BJ (cell line): ENCODE data around the gene COL2A1. TPM values are rescaled to one million over a fixed set of nuclear protein-coding genes. Genes with fewer than 3 reads are reported as not detected.

ENCODE experiments used
- CTCF ChIA-PET: fragments of 350-600 bp; formaldehyde crosslinking; extraction: SDS; loops from one replicate; lab custom pipeline; 2021; ENCODE audit warnings: antibody characterized with exemption, inconsistent platforms; lab: Yijun Ruan, JAX
- POLR2A ChIA-PET: fragments of 300-600 bp; sonication (Branson Sonifier 250); formaldehyde crosslinking; extraction: SDS; loops from one replicate; lab custom pipeline; 2021; ENCODE audit warnings: antibody characterized with exemption; lab: Charles Lee
- DNase-seq: peaks from one replicate; pipeline ENCODE4 v3.0.0-alpha.2; 2011; ENCODE audit warnings: low read depth
- H3K27me3 ChIP-seq: 2 replicates; pipeline ENCODE4 v1.6.0; 2011; ENCODE audit warnings: low read length; ENCODE audit not compliant: control insufficient read depth, insufficient read depth
- H3K36me3 ChIP-seq: 2 replicates; pipeline ENCODE4 v1.5.1; 2011; ENCODE audit warnings: low read length; ENCODE audit not compliant: control insufficient read depth, insufficient read depth
- H3K4me3 ChIP-seq: 2 replicates; pipeline ENCODE4 v1.5.1; 2011; ENCODE audit warnings: low read depth, mild to moderate bottlenecking, control low read depth, low read length
- polyA plus RNA-seq: library from polyadenylated mRNA; depleted of rRNA; stranded (reverse); fragments of >200 nt; gene quantifications from 2 replicates; pipeline ENCODE4 v1.2.3, GENCODE V29; 2011
- TF ChIP-seq, protein P1 (sequence below): IDR thresholded peaks from 2 replicates; pipeline ENCODE4 v1.5.1; 2011; ENCODE audit warnings: low read depth, mild to moderate bottlenecking, control low read depth, inconsistent platforms, low read length, moderate library complexity; ENCODE audit not compliant: insufficient read depth

Gene COL2A1
- polyA plus RNA-seq, 1 experiment = not detected

DNA sequence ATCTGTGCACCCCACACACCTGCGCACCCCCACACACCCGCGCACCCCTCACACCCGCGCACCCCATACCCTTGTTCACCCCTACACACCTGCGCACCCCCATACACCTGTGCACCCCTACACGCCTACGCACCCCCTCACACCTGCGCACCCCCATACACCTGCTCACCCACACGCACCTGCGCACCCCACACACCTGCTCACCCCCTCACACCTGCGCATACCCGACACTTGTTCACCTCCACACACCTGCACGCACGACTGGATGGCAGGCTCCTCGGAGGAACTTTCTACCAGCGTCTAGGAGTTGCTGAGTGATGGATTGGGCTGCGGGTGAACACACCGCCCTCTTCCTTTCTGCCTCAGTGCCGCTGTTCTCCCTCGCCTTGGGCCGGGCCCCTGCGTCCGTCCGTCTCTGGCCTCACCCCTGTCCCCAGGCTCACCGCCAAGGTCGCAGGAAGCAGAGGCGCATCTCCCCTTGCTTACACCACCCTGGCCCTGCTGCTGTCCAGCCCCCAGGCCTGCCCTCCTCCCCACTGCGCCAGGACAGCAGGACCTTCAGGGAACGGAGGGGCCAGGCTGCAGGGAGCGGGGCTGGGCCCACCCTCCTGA lies 61.6 kb downstream of the COL2A1 start:
- Histone ChIP-seq H3K27me3 (no peaks in the 10 kb centered on the region), H3K4me3 (no peak overlapping the region), H3K36me3 (no peaks in the 10 kb centered on the region)
- TF ChIP-seq, protein P1, sequence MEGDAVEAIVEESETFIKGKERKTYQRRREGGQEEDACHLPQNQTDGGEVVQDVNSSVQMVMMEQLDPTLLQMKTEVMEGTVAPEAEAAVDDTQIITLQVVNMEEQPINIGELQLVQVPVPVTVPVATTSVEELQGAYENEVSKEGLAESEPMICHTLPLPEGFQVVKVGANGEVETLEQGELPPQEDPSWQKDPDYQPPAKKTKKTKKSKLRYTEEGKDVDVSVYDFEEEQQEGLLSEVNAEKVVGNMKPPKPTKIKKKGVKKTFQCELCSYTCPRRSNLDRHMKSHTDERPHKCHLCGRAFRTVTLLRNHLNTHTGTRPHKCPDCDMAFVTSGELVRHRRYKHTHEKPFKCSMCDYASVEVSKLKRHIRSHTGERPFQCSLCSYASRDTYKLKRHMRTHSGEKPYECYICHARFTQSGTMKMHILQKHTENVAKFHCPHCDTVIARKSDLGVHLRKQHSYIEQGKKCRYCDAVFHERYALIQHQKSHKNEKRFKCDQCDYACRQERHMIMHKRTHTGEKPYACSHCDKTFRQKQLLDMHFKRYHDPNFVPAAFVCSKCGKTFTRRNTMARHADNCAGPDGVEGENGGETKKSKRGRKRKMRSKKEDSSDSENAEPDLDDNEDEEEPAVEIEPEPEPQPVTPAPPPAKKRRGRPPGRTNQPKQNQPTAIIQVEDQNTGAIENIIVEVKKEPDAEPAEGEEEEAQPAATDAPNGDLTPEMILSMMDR = no peak
- ChIA-PET POLR2A (no interaction called here), CTCF (interaction anchor here (1.2 kb wide), 1 partner anchor 79 kb away, joined by 4 read pairs; no protein-coding TSS in a partner anchor)
- DNase-seq = no peak

DNA sequence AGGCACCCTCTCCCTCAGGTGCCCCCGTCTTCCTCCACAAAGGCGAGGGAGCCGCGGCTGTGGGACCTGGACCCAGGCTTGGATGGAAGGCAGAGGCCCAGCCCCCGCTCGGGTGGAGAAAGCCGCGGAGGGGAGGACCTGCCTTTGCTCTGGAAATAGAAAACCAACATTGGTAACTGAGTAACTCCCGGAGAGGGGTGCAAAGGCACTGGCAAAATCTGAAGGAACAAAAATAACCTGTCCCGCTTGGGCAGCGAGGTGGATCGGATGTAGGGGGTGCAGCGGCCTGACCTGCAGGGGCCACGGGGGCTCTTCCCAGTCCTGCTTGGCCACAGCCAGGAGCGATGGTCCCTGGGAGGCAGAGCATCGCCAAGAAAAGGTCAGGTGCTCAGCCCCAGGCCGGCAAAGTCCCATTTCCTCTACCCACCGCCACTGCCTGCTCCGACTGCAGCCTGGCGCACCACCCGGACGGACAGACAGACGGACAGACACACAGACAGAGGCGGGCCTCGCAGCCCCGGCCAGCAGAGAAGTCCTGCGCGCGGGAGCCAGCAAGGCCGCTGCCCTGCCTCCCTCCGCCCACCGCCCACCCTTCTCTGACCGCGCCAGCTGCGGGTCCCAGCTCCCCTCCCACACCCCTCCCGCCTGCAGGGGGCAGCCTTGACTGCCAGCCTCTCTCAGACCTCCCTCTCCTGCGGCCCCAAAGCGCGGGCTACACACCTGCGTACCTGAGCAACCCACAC lies 62.2 kb downstream of the COL2A1 start:
- DNase-seq = no peak
- ChIA-PET CTCF (interaction anchor here (1.7 kb wide), 1 partner anchor 9 kb away, joined by 8 read pairs; no protein-coding TSS in a partner anchor), POLR2A (no interaction called here)
- TF ChIP-seq, protein P1 = peak; percentile 35; the same call in 1 of the 2 replicates
- no peaks in the 10 kb centered on the region for H3K27me3 ChIP-seq
- no peak overlapping the region for H3K4me3 ChIP-seq
- no peaks in the 10 kb centered on the region for H3K36me3 ChIP-seq

DNA sequence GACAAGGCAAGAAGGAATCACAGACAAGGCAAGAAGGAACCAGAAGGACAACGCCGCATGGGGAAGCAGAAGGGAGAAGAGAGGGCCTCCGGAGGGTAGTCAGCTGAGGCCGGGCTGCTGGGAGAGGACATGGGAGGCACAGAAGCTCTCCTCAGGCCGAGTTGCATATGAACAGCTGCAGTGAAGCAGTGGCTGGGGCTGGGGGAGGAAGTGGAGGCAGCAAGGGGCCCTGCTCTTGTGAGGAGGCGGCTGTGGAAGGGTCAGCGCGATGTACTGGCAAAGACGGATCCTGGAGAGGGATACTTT lies 62.8 kb downstream of the COL2A1 start:
- no peak for DNase-seq

DNA sequence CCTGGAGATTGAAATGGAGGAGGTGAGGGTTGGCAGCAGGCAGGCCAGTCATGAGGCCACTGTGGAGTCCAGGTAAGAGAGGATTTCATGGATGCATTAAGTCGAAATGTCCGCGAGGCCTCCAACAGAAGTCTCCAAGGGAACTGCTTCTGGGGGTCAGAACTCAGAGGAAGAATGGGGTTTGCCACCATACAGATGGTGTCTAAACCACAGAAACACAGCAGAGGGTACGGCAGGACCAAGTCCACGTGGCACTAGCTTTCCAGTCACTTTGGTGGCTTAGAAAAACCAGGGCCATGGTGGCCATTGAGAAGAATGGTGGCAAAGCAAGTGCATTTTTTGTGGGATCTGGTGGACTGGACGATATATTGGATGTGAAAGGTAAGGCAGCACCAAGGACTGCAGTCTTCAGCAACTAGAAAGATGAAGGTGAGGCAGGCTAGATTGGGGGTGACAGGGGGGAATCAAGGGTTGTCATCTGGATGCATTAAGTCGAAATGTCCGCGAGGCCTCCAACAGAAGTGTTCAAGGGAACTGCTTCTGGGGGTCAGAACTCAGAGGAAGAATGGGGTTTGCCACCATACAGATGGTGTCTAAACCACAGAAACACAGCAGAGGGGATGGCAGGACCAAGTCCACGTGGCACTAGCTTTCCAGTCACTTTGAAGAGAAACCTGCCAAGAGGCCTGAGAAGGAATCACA lies 63.4 kb downstream of the COL2A1 start:
- Histone ChIP-seq H3K27me3 (no peaks in the 10 kb centered on the region), H3K36me3 (no peaks in the 10 kb centered on the region), H3K4me3 (no peak overlapping the region)
- ChIA-PET CTCF (interaction anchor here (1.0 to 1.7 kb wide), 2 partner anchors 11 to 54 kb away, joined by 3 to 8 read pairs; no protein-coding TSS in a partner anchor), POLR2A (no interaction called here)
- TF ChIP-seq, protein P1 = no peak
- DNase-seq = no peak

More for the DNA sequence above, 62.8 kb downstream of the COL2A1 start:
- no peak overlapping the region for H3K4me3 ChIP-seq
- H3K36me3 ChIP-seq = no peaks in the 10 kb centered on the region
- ChIA-PET POLR2A (no interaction called here), CTCF (interaction anchor here (1.7 kb wide), 1 partner anchor 10 kb away, joined by 8 read pairs; no protein-coding TSS in a partner anchor)
- no peaks in the 10 kb centered on the region for H3K27me3 ChIP-seq
- TF ChIP-seq, protein P1 = no peak

DNA sequence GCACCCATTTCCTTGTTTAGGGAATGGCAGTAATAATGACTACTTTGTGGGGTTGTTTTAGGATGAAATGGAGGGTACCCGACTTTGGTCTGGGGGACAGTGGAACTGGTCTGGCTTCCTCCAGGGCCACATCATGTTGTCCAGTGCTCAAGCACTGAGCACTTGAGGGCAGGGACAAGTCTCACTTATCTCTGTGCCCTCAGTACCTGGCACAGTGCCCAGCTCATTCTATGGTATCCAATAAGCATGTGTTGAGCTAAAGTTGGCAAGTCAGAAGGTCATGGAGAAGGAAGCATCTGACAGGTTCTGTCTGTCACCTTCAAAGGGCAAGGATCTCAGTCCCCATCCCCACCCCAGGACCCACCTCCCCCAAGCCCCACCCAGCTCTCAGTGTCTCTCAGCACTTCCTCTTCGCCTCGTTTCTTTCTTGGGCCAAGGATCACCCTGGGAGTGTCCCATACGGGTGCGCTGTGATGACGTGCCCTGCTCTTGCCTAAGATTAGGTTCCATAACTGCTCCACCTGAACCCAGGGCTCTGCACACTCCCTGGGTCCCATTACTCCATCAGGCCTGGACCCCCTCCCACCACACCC lies 65.2 kb downstream of the COL2A1 start:
- H3K36me3 ChIP-seq = no peaks in the 10 kb centered on the region
- no peak overlapping the region for H3K4me3 ChIP-seq
- ChIA-PET CTCF (interaction anchor here (1.2 to 2.7 kb wide), 4 partner anchors 8 to 34 kb away, joined by 3 to 12 read pairs (median 6); partner anchors contain the start of gene VDR), POLR2A (no interaction called here)
- TF ChIP-seq, protein P1 = no peak
- DNase-seq = no peak
- no peaks in the 10 kb centered on the region for H3K27me3 ChIP-seq
